Measurements from ENCODE around the gene CPEB4. TPM values are rescaled to one million over a fixed set of nuclear protein-coding genes. Genes with fewer than 3 reads are reported as not detected.

The CPEB4 gene
- total RNA-seq, 1 experiment from 2014 or later, result 27.7 TPM

GRCh38 chr5:173972925-173973615 is 84.9 kb downstream of the CPEB4 start:
- BruUV-seq (replicated peaks), result no TSS peak
- peak; percentile 88 for TF ChIP-seq CTCF (IDR thresholded peaks at IDR 0.05)
- TF ChIP-seq REST (IDR thresholded peaks at IDR 0.05; ENCODE audit: insufficient read depth in 1 of 2, low read depth in 2 of 2, low read length in 1 of 2), result no peak
- Histone ChIP-seq H3K4me1 (ENCODE audit: control insufficient read depth, insufficient read depth, low read length) (peaks cover 18% of the 10 kb centered on the region), H3K36me3 (ENCODE audit: control insufficient read depth, insufficient read depth, low read length) (no peaks in the 10 kb centered on the region), H3K4me3 (ENCODE audit: low read depth in 2 of 2, low read length in 2 of 2) (peak overlapping the region; percentile 32 to 59), H3K27ac (ENCODE audit: low read length) (0 out of 2 replicates have a peak overlapping the region, but pooled peaks have one; percentile 13), H3K9me3 (ENCODE audit: control insufficient read depth, insufficient read depth, low read depth, low read length) (no peaks in the 10 kb centered on the region), H3K27me3 (ENCODE audit: control insufficient read depth, insufficient read depth, low read length) (no peaks in the 10 kb centered on the region)
- ATAC-seq (peak; percentile 75), DNase-seq (ENCODE audit: low read depth, low spot score) (peak; percentile 67)
- ChIA-PET POLR2A (interaction anchor here (0.6 to 0.7 kb wide), 2 partner anchors 75 to 915 kb away, joined by 4 to 11 read pairs; no protein-coding TSS in a partner anchor), CTCF (interaction anchor here (0.6 to 1.4 kb wide), 8 partner anchors 9 to 339 kb away, joined by 3 to 8 read pairs (median 4); no protein-coding TSS in a partner anchor)
- in situ Hi-C loops (cut with HindIII; ENCODE audit: low pct_unique_long_range_greater_than_20kb, low sequenced_read_pairs), result no loop called here
- intact Hi-C loops (cut with micrococcal nuclease; ENCODE audit: unreplicated experiment), result loop anchor here (2.0 to 5.0 kb wide), 2 partner anchors 86 to 354 kb away; partner anchors contain the start of gene CPEB4

- H3K4me3 ChIP-seq (ENCODE audit: low read depth in 2 of 2, low read length in 2 of 2), result peak overlapping the region; percentile 32 to 59
- ChIA-PET POLR2A (interaction anchor here (0.7 kb wide), 1 partner anchor 74 kb away, joined by 4 read pairs; no protein-coding TSS in a partner anchor), CTCF (interaction anchor here (0.6 to 1.4 kb wide), 7 partner anchors 10 to 338 kb away, joined by 3 to 8 read pairs (median 4); no protein-coding TSS in a partner anchor)
- no peak for DNase-seq (ENCODE audit: low read depth, low spot score)
- H3K36me3 ChIP-seq (ENCODE audit: control insufficient read depth, insufficient read depth, low read length), result no peaks in the 10 kb centered on the region
- in situ Hi-C loops (cut with HindIII; ENCODE audit: low pct_unique_long_range_greater_than_20kb, low sequenced_read_pairs) (no loop called here), intact Hi-C loops (cut with micrococcal nuclease; ENCODE audit: unreplicated experiment) (loop anchor here (2.0 to 5.0 kb wide), 2 partner anchors 86 to 355 kb away; partner anchors contain the start of gene CPEB4)
- peaks cover 18% of the 10 kb centered on the region for H3K4me1 ChIP-seq (ENCODE audit: control insufficient read depth, insufficient read depth, low read length)
- 0 out of 2 replicates have a peak overlapping the region, but pooled peaks have one; percentile 13 for H3K27ac ChIP-seq (ENCODE audit: low read length)
- H3K27me3 ChIP-seq (ENCODE audit: control insufficient read depth, insufficient read depth, low read length), result no peaks in the 10 kb centered on the region
- no peak for ATAC-seq
- no peak for TF ChIP-seq SIN3A (IDR thresholded peaks at IDR 0.05; ENCODE audit: borderline replicate concordance, insufficient read depth, low read depth, low read length)
- TF ChIP-seq TCF7L2 (IDR thresholded peaks at IDR 0.05; ENCODE audit: low read depth, low read length), result no peak
- no peak for TF ChIP-seq POLR2AphosphoS5 (IDR thresholded peaks at IDR 0.05; ENCODE audit: low read depth, low read length)
- no peak for TF ChIP-seq REST (IDR thresholded peaks at IDR 0.05; ENCODE audit: insufficient read depth in 1 of 2, low read depth in 2 of 2, low read length in 1 of 2)
- TF ChIP-seq CTCF (IDR thresholded peaks at IDR 0.05), result no peak
- no TSS peak for BruUV-seq (replicated peaks)
- H3K9me3 ChIP-seq (ENCODE audit: control insufficient read depth, insufficient read depth, low read depth, low read length), result no peaks in the 10 kb centered on the region
These were observed 85.4 kb downstream of the CPEB4 start for GRCh38 chr5:173973616-173973969.

Data from Panc1 (cell line).